ENCODE data around the gene DMD. TPM values are rescaled to one million over a fixed set of nuclear protein-coding genes. Genes with fewer than 3 reads are reported as not detected.

Gene DMD
- polyA plus RNA-seq, 4 donors = 15.1 to 19.3 (median 17.7) TPM

DNA sequence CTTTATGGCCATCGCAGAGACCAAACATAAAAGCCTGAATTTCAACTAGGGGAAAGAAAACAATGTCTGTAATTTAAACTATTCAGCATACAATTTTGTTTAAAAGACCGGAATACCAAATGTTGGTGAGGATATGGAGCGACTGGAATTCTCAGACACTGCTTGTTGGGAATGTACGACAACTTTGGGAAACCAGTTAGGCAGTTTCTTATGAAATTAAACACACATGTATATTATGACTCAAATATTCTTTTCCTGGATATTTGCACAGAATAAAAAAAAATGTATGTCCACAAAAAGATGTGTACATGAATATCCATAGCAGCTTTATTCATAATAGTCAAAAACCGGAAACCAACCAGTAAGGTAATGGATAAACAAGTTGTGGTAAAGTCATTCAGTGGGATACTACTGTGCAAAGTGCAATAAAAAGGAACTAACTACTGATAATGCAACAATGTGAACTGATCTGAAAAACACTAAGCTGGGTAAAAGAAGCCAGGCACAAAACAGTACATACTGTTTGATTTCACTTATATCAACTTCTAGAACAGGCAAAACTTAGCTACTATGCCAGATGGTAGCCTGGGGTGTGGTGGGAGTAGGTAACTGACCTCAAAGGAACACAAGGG lies 1986.9 kb downstream of the DMD start:
- DNase-seq (ENCODE audit: low read depth in 4 of 4, low spot score in 3 of 4) = no peak

GRCh38 chrX:31223817-31224216 lies 1987.5 kb downstream of the DMD start:
- DNase-seq (ENCODE audit: low read depth in 4 of 4, low spot score in 3 of 4) = no peak

- DNase-seq (ENCODE audit: low read depth in 4 of 4, low spot score in 3 of 4) = no peak
Observed at GRCh38 chrX:31222946-31223345, 1988.4 kb downstream of the DMD start.

DNA sequence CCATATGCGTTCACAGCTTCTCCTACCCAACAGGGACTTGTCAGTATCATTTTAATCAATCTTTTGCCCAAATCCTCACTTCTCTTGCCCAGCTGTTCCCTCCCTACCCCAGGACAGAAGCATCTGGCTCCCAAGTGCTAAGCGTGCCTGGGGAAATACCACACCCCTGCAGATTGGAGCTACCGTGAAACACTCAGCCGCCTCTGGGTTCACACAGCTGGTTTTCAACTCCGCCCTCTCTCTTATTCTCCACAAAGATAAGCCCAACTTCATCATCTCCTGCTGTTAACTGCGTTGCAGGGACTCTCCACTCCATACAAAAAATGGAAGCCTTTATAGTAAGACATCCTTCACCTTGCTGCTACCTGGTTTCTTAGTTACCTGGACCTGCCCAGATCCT lies 1992.2 kb downstream of the DMD start:
- DNase-seq (ENCODE audit: low read depth in 4 of 4, low spot score in 3 of 4) = no peak

- no peak for DNase-seq (ENCODE audit: low read depth in 4 of 4, low spot score in 3 of 4)
Observed at GRCh38 chrX:31217084-31217483, 1994.3 kb downstream of the DMD start.

GRCh38 chrX:31215277-31215815 lies 1996.0 kb downstream of the DMD start:
- no peak for DNase-seq (ENCODE audit: low read depth in 4 of 4, low spot score in 3 of 4)

- DNase-seq (ENCODE audit: low read depth in 4 of 4, low spot score in 3 of 4) = no peak
Observed at GRCh38 chrX:31213941-31214340, 1997.4 kb downstream of the DMD start.

DNA sequence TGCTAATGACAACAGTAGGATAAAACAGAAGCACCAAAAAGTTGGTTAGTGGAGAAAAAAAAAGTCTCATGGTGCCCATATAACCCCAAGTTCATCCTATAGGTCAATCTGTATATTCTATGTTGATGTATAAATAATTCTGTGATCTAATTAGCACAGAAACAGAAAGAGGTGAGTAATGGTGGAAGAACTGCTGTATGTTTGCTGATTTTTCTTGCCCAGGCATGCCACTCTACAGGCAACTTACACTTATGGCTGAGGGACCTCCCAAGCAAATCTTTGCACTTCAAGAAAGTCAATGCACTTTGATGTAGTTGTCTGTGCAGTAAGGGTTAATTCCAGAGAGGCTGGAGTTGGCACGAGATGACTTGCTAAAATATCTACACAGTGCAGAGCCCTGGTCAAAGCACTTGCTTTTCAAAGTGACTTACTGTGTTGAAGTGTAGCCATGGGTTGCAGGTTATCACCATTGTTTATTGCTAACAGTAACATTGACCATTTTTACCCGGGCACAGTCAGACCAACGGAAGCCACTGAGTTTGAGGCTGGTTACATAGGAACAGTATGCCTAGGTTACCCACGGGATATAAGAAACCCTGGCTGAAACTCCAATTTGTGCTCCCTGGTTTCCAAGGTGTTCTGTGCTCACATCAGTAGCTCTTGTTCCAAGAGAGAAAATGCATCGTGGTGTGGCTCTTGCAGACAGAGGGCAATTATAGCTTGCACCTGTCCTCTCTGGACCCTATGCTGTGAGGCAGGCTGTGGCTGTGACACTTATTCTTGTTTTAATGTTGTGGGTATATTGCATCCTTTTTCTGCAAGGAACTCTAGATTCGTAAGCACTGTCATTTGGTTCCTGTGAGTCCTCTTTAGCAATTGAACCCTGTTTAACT lies 1998.2 kb downstream of the DMD start:
- DNase-seq (ENCODE audit: low read depth in 4 of 4, low spot score in 3 of 4) = no peak

- DNase-seq (ENCODE audit: low read depth in 4 of 4, low spot score in 3 of 4) = no peak
Observed at GRCh38 chrX:31209005-31209628, 2002.2 kb downstream of the DMD start.

DNA sequence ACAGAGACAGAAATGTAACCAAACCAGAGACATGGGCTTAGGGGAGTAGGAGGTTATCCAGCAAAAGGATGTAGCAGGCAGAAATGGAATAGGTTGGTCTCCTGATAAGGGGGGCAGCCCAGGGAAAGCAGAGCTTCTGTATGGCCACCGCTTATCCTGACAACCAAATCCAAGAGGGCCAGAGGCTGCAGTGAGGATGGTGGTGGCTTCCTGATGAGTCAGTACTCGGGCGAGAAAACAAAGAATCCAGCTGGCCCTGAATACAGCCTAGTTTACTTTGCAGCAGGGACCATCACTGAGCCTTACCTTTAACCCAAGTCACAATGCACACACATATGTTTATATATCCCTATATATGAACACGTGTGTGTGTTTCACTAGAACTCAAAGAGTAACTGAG lies 2009.8 kb downstream of the DMD start:
- no peak for DNase-seq (ENCODE audit: low read depth in 4 of 4, low spot score in 3 of 4)

DNA sequence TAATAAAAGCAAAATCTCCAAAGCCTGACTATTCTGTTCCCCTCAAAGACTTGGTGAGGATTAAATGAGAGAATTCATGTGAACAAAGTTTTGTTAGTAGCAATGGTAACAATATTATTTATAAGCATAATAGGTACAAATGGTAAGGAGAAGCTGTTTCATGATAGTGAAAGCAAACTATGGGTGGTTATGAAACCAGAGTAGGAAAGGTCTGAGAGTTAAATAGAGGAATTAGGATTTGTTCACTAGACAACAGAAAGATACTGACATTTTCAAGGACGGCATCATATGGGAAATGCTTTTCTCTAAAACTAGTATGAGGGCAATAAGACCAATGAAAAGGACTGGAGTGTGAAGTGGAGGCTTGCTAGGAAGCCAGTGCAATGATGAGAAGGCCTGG lies 2010.9 kb downstream of the DMD start:
- DNase-seq (ENCODE audit: low read depth in 4 of 4, low spot score in 3 of 4) = no peak

DNA sequence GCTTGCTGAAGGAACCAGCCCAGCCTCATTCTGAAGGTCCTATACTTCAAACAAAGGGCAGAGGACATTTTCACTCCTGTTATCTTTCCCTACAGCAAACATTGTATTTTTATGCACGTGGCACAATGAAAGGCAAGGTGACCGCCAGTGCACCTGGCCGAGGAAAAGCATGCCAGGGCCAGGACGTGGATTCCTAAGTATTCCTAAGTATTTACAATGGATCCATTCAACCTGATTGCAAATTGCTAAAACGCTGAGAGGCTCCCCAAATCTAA lies 2011.6 kb downstream of the DMD start:
- no peak for DNase-seq (ENCODE audit: low read depth in 4 of 4, low spot score in 3 of 4)

DNA sequence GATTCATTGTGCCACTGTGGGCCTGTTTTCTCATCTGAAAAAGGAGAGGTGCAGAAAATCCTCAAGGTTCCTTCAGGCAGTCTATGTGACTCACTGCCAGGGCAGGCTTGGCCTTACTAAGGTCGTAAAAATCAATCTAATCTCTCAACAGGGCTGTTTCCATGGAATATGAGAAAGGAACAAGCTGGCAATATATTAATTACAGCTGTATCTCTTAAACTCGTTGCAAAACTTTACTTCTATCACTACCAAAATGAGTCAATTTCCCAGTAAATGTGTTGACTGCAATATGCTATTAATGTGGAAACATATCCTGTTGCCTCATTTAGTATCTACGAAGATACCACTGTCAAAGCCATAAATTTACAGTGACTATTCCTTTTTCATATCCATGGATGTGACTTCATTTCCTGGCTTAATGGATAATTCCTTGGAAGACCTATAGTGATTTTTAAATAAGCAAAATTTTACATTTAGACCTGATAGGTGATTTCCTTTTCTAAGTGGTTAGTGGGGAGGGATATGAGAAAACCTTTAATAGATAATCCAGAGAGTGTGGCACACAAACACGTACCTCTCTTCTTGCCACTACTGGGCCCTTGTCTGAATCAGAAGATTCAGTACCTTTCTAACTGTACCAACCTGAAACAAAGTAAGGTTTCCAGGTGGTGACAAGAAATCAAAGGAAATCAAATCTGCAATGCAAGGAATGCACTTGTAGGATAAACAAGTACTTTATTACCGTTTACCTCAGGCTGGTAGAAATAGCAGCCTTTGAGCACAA lies 2012.1 kb downstream of the DMD start:
- DNase-seq (ENCODE audit: low read depth in 4 of 4, low spot score in 3 of 4) = no peak

DNA sequence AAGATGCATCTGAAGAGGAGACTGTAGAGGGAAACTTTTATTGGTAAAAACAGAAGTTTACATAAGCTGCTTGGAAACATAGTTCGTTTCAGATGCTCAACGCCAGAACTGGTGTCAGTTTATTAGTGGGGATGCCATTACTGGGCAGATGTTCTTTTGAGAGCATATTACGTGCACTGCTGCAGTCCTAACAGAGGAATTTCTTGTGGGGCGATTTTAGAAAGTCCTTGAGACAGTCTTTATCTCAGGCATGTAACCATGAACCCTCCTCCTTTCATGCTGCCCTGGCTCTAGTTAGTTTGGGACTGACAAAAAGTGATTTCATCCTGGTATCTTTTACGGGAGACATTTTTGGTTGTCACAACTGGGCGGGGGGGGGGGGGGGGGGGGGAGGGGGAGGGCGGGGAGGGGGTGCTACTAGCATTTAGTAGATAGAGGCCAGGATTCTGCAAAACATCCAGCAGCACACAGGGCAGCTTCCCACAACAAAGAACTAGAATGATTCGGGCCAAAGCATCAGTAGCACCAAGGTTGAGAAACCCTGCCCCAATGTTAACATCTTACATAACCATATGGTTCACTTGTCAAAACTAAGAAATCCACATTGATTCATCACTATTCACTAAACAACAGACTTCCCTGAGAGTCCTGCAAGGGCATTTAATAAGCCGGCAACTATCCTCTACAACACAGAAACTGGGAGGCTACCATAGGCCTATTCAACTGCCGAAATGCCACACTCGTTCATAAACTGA lies 2021.0 kb downstream of the DMD start:
- no peak for DNase-seq (ENCODE audit: low read depth in 4 of 4, low spot score in 3 of 4)

GRCh38 chrX:31186693-31187338 lies 2024.5 kb downstream of the DMD start:
- DNase-seq (ENCODE audit: low read depth in 4 of 4, low spot score in 3 of 4) = no peak

DNA sequence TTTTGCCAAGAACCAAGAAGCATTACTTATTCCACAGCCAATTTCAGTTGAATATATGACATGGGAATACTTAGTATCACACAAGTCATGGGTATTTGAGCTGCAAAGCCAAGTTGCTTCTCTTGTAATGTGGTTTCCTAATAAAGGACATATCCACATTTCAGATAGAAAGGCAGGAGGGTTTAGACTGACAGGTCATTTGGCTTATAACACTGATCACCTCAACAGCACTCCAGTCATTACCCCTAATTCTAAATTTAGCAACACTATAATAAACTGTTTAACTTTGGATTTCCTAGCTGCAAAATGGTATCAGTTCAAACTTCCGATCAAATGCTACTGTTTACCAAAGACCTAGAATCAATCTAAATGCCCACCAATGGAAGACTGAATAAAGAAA lies 2025.5 kb downstream of the DMD start:
- DNase-seq (ENCODE audit: low read depth in 4 of 4, low spot score in 3 of 4) = no peak

DNA sequence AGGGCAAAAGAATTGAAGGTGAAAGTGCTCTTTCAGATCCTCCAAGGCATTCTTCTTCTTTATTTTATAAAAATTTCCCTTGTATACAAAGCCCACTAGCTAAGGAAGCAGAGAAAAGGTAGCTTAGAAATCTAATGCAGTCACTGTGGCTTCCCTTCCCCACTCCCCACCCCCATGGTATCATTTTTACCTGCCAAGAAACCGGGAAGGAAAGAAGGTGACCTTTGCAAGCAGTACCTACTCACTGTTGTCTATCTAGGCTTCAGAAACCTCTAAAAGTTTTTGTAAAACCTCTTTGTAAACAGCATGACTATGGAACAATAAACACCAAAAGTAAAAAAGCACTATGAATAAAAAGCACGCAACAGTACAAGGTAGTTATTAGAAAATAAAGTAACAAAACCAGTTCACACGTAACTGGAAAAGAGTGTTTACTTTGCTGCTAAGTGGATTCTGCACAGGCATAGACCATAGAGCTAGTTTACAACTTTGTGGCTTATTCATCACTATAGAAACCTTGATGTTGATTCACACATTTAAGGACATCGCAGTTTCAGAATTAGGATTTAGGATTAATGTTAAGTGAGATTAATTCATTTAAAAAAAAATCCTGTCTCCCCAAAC lies 2029.9 kb downstream of the DMD start:
- no peak for DNase-seq (ENCODE audit: low read depth in 4 of 4, low spot score in 3 of 4)

- DNase-seq (ENCODE audit: low read depth in 4 of 4, low spot score in 3 of 4) = no peak
Observed at GRCh38 chrX:31179203-31179602, 2032.1 kb downstream of the DMD start.

GRCh38 chrX:31178769-31179125 lies 2032.6 kb downstream of the DMD start:
- DNase-seq (ENCODE audit: low read depth in 4 of 4, low spot score in 3 of 4) = no peak

Data from right renal pelvis (tissue), 4 donors.